GM21717 (cell line): Measurements from ENCODE around the gene KCNB1.

Experiments
- ATAC-seq: cut with Tn5 transposase; IDR thresholded peaks from one replicate; pipeline ENCODE4 v1.9.1; 2021; ENCODE audit warnings: mild to moderate bottlenecking, moderate library complexity; ENCODE audit not compliant: unreplicated experiment

The KCNB1 gene

DNA sequence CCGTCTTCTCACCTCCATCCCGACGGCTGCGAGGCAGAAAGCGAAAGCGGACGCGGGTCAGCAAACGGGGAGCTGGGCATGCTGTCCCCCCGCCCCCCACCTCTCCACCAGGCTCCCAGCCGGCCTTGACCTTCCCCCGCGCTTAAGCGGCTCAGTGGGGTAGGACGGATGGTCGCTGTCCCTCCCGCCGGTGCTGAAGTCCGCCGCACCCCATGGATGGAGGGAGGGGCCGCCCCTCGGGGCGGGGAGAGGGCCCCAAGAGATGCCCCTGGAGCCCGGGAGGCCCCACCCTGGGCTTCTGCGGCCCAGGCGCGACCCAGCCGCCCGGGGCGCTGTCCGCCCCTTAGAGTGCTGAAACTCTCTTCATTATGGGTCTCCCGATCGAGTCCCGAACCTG, at the start of gene KCNB1:
Gene KCNB1, minus strand, starts transcription at position 48 of the 397 bp plus-strand sequence. CDS start 188 bp downstream, outside the sequence.
- ATAC-seq = no peak

DNA sequence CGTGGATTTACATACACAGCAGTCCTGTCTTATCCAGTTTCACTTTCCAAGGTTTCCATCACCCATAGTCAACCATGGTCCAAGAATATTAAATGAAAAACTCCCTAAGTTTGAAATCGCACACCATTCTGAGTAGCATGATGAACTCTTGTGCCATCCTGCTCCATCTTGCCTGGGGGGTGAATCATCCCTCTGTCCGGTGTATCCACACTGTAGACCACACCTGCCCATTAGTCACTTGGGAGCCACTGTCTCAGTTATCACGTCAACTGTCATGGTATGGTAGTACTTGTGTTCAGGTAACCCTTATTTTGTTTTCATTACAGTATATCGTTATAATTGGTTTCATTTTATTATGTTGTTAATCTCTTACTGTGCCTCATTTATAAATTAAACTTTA, 47.0 kb upstream of the KCNB1 start:
- no peak for ATAC-seq

DNA sequence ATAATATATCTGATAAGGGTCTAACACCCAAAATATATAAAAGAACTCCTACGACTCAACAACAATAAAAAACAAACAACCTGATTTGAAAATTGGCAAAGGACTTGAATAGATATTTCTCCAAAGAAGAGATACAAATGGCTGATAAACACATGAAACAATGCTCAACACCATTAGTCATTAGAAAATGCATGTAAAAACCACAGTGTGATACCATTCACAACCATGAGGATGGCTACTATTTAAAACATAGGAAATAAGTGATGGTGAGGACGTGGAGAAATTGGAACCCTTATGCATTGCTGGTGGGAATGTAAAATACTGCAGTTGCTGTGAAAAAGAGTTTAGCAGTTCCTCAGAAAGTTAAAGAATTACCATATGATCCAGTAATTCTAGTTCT, 44.1 kb upstream of the KCNB1 start:
- no peak for ATAC-seq

DNA sequence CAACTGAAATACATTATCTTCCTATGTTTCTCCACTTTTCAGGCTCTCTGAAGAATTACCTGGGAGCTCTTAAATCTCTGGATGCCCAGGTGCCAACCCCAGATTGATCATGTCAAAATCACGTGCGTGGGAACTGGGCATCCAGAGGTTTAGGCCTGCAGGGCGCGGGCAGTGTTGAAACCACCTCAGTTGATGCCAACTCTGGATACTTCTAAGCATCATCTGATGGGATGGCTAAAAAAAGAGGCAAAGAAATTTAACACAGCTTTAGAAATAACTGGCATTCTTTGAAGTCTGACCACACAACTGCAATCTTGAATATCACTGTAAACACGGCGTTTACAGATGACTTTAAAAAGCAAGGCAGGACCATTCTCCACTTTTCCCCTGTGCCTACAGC, 43.6 kb upstream of the KCNB1 start:
- ATAC-seq = no peak

DNA sequence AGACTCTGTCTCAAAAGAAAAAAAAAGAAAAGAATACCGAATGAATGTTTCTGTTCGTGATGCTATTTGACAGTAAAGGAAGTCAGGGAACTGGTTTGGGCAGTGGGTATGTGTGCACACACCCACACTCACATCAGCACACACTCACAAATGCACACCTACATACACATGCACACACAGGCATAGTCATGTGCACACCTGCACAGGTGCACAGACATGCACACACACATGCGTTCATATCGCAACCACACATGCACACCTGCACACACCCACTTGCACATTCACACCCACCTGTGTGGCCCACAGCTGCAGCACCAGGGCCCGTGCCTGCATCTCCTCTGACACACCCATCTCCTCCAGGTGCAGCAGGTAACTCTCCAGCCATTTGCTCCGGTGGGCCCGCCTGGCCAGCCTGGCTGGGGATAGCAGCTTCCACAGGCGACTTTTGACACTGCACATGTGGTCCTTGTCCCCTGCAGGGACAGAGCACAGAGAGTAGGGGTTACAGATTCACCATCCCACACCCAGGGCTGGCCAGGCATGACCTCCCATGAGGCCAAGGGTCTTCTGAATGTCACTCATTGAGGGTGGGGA, 41.4 kb upstream of the KCNB1 start:
- ATAC-seq = no peak

DNA sequence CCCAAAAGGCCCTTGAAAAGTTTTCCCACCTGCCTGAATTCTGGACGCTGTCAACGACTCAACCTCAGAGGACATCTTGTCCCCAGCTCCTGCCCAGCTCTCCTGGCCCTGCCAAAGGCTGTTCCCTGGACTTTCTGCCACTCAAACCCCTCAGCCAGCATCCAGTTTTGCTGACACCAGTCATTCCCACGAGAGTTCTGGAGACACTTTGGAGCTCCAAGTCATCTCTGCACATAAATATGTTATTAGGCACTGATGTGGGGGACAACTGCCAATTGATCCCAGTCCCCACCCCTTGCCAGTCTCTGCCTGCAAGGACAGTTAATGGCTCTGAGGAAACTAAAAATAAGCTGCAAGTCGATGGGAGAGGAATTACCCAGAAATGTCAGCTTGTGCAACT, 38.9 kb upstream of the KCNB1 start:
- ATAC-seq = no peak

DNA sequence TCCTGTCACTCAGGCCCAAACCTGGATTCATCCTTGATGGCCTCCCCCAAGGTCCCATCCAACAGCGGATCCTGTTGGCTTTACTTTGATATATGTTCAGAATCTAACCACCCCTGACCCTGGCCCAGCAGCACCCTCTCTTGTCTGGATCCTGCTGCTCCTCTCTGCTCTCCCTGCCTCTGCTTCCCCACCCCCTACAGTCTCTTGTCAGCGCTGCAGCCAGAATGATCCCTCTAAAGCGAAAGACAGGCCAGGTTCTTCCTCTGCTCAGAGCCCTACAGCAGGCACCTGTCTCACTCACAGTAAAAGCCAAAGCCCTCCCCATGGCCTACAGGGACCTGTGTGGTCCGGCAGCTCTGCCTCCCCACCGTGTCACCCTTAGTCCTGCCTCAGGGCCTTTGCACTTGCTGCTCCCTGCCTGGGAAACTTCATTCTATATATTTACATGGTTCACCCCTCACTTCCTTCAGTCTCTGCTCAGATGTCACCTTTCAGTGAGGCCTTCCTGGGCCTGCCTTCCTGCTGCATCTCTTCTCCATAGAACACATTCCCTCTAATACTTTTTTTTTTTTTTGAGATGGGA, 37.4 kb upstream of the KCNB1 start:
- no peak for ATAC-seq

DNA sequence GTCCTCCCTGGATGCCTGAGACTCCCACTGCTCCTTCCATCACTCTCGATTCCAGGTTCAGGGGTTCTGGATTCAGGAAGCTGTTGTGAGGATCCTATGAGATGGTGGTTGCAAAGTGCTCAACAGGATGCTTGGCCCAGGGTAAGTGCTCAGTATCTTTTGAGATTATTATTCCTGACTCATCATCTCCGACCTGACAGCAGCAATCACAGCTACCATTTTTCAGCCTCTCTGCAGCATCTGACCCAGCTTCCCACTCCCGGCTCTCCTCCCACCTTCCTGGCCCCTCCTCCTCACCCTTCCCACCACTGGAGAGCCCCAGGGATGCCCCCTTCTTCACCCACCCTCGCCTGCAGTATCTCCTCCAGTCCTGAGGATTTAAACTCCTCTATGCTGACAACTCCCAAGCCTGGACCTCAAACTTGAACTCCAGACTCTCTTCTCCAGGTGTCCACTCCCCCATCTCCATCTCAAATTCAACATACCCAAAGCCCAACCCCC, 36.8 kb upstream of the KCNB1 start:
- no peak for ATAC-seq

DNA sequence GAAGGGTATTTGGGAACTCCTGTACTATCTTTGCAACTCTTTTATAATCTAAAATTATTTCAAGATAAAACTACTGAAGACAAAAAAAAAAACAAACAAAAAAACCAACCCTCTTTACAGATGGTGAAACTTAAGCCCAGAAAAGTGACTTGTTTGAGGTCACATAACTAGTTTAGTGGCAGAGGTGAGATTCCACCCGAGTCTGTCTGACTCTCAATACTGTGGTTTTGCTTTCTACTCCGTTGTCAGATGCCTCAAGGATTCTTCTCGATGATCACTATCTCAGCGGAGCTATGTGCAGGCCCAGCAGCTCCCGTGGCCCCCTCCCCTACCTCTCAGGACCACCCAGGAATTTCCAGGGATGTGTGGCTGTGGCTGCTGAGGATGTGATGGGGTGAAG, 36.1 kb upstream of the KCNB1 start:
- ATAC-seq = no peak

DNA sequence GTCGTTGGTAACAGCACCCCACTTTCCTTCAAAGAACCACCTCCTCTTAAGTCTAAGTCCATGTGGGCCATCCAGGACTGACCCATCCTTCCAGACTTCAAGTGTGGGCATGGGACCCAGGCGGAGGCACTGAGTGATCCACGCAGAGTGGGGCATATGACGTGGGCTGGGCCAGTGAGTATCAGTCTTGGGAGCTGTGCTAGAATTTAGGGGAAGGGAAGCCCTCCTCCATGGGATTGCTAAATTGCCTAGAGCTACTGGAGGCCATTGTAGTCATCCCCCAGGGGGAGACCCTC, 35.3 kb upstream of the KCNB1 start:
- no peak for ATAC-seq

DNA sequence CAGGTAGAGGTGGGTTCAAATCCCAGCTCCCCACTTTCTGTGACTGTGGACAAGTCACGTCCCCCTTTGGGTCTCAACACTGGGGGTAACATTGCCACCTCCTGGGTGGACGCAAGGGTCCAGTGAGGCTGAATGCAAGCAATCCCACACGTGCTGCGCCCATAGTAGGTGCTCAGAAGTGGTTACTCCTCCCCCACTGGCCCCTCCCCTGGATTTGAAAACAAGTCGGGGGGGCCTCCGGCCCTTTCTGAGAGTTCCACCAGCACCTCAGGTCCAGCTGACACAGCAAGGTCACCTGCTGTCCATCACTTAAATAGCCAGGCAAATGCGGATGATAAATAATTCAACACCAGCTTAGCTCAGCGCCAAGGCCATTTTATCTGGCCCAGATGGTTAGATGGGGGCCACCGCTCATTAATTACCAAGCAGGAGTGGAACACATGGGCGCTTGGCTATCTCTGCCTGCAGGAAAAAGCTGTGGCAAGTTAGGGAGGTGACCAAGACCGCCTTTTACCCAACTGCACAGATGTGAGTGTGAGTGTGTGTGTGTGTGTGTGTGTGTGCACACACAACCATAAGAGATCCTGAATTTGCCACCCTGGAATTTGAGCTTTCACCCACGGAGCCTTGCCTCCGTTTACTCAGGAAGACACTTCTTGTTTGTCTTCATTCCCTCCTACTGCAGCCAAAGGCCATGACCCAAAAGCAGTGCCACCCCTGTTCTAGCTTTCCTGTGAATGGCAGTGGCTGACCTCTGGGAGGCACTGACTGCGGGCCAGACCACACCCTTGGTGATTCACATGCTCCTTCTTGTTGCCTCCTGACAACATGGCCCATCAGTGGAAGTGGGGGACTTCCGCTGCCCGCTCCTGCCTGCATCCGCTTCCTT, 34.7 kb upstream of the KCNB1 start:
- ATAC-seq = no peak

DNA sequence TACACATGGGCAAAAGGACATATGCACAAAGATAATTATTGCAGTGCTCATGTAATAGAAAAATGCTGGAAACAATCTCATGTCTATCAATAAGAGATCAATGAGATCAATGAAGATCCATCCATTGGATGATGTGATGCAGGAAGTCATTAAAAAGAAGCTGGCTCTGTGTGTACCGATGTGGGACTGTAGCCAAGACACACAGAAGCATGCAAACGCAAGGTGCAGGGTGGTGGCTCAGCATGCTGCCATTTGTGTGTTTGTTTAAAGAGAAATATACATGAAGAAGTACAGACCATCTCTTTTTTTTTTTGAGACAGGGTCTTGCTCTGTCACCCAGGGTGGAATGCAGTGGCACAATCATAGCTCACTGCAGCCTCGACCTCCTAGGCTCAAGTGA, 33.1 kb upstream of the KCNB1 start:
- no peak for ATAC-seq

DNA sequence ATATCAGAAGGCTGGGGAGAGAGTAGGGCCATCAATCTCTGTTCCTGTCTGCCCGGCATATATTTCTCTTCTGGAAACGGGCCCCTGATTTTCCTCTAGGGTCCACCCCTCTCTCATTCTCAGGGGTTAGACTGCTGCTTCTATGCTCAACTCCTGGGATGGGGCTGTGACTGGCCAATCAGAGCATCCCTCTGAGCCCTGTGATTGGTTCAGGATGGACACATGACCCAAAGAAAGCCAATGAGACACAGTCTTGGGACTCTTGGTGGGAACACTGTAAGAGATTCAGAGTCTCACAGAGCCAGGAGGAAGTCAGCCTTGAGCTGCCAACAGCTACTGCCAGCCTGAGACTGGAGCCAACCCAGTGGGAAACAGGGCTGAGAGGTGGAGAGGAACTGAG, 31.0 kb upstream of the KCNB1 start:
- ATAC-seq = no peak

DNA sequence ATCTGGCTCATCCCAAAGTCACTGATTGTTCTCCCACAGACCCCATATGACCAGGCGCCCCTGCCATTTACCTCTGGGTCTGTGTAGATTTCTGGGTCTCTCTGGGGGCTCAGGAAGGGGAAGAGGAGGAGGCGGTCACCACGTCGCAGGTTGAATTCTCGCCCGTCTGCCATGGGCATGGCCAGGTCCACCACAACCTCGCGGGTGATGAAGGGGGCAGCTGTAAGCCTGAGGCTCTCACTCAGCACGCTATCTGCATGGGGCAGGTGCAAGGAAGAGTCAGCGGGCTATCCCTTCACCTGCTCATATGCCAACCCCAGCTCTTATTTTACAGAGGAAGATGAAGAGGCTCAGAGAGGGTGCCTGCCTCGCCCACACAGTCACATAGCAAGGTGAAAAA, 30.5 kb upstream of the KCNB1 start:
- no peak for ATAC-seq

DNA sequence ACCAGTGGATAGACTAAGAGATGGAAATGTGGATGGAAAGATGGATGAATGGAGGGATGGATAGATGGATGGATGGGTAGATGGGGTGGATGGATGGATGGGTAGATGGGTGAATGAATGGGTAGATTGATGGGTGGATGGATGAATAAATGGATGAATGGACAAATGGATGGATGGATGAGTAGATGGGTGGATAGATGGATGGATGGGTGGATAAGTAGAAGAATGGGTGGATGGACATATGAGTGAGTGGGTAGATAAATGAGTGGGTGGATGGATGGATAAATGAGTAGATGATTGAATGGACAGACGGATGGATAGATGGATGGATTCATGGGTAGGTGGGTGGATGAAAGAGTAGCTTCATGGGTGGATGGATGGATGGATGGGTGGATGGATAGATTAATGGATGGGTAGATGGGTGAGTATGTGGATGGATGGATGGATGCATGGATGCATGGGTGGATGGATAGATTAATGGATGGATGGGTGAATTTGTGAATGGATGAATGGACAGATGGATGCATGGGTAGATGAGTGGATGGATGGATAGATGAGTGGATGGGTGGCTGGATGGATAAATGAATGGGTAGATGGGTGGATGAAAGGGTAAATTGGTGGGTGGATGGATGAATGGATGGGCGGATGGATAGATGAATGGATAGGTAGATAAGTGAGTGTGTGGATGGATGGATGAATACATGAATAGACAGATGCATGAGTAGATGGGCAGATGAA, 29.5 kb upstream of the KCNB1 start:
- ATAC-seq = no peak

DNA sequence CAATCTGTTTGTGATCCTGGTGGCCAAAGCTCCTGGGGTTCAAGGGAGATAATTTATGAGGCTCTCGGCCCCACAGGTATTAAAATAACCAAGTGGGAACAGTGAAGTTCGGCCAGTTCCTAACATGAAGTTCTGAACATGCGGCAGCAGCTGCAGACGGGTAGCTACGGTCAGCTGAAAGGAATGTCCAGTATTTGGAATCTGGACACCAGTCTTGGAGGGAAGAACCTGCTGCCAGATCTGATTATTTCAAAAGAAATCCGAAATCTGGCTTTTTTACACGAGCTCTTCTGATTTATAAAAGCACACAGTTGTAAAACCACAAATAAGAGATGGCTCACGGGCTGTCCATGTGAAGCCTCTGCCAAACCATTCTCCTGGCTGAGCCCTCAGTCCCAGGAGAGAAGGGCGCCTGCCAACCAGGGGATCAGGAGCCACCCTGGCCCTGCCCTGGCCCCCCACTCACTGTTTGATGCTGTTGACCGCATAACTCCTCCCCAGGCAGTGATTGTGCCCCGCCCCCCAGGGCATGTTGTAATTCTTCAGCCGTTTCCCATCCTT, 28.2 kb upstream of the KCNB1 start:
- no peak for ATAC-seq

DNA sequence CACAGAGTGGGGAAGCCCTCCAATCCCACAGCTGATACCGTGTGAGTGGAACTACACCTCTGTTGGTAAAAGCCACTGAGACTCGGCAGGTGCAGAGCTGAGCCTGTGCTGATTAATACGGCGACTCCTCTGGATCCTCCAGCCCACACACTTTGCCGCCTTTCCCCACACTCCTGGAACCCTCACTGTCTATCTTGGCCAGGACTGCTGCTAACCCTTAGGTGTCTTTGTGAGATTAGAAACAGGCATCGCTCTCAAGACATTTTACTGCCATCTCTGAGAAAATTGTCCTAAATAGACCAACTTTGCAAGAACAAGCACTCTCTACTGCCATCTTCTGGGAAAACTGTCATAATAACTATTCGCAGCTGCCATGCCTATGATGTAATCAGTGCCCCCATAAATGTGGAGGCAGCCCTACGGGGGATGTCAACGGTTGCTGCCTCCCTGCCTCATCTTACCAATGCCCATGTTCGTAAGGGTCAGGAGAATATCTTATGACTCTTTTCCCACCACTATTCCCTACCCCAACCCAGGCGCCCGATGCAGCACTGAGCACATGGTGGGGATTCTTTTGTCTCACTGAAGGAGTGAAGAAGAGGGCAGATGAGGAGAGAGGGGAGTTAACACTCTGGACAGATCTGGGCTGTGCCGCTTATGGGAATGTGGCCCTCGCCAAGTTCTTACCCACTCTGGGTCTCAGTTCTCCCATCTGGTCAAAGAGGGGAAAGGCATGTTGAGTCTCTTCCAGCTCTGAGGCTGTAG, 26.1 kb upstream of the KCNB1 start:
- ATAC-seq = no peak

DNA sequence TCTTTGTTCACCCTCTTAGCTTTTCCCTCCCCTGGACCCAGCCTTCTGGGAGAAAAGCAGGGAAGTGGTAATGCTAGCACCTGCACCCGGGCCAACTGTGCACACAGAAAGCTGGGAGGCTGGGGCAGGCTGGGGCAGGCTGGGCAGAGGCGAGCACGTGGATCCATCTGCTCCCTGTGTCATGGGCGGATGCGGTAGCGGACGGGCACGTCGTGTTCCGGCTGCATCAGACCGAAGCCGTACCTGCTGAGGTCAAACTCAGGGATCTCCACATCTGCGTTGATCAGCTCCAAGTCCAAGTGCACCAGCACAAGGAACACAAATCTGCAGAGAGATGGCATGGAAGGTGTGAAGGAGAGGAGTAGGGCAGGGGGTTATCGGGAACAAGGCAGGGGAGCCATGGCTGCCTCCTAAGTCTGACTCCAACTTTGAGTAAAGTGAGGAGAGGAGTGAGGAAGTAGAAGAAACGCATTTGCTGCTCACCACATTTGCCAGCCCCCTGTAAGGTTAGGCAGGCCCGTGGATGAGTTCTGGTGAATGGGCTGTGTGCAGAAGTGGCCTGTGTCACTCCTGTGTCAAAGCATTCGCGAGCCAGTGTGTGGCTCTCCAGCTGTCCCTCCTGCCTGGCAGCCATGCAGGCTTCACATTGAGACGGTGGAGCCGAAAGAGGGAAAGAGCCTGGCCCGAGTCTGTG, 25.4 kb upstream of the KCNB1 start:
- no peak for ATAC-seq

DNA sequence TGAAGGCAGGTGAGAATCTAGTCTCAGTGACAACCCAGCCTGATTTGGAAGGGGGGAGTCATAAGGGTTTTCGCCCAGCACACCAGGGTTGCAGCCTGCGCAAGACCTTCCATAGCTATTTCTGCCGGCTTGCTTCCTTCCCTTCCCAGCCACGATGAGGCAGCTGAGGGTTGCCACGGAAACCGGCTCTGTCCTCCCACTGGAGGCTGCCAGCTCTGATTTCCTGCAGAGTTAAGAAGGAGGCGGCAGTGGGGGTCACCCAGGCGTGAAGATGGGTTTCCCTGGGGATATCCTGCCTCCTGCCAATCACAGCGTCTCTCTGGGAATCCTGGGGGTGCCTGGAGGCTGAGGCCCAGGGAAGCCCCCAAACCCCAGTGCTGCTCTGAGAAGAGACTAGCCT, 23.1 kb upstream of the KCNB1 start:
- ATAC-seq = no peak

DNA sequence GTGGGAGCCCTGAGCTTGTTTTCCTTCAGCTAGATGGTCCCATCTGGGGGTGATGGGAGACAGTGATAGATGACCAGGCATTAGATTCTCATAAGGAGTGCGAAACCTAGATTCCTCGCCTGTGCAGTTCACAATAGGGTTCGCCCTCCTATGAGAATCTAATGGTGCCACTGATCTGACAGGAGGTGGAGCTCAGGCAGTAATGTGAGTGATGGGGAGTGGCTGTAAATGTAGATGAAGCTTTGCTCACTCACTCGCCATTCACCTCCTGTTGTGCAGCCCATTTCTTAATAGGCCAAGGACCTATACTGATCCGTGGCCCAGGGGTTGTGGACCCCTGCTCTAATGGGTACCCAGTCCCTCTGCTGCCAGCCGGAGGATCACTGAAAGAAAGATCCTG, 20.7 kb upstream of the KCNB1 start:
- no peak for ATAC-seq
